GM13976 (cell line): ENCODE results near the gene CSTPP1.
"Not testable (repeated sequence)": the region's sequence is repeated elsewhere in the genome, so short reads cannot be mapped to it uniquely, and the experiment has no call there.

Source experiments
- DNase-seq: peaks from one replicate; pipeline ENCODE4 v3.0.0; 2012; ENCODE audit warnings: low spot score
- CTCF ChIP-seq: IDR thresholded peaks from 2 replicates; pipeline ENCODE4 v1.5.1; 2012; ENCODE audit warnings: borderline replicate concordance, mild to moderate bottlenecking; ENCODE audit not compliant: insufficient read depth; ENCODE audit errors: extremely low read depth, missing control alignments, control extremely low read depth
- in situ Hi-C: fragments of 300-500 bp; cut with MboI; formaldehyde crosslinking; loops from one replicate; pipeline ENCODE4 v1.12.0; 2022; ENCODE audit warnings: low sequenced_read_pairs, mixed read lengths, inconsistent platforms; ENCODE audit not compliant: unreplicated experiment

Gene CSTPP1

DNA sequence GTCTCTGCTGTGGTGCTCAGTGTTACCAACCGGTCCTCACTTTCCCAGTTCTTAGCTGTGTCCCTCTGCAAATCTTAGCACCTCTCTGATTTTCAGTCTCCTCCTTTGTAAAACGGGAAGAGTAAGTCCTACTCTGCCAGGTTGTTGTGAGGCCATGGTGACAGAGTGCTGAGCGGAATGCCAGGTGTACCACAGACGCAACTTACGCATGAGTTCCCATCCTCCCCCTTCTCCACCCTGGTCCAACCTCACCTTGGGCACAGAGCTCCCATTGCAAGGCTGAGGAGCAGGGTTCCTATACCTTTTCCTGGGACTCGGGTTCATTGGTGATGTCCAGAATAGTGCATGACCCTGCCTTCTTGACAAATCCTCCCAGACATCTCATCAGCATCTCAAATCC, 270.9 kb downstream of the CSTPP1 start:
- DNase-seq: no peak
- TF ChIP-seq CTCF: no peak
- in situ Hi-C loops: no loop called here

- in situ Hi-C loops, DNase-seq: not testable (repeated sequence)
These were observed 271.5 kb downstream of the CSTPP1 start for GRCh38 chr11:47208008-47208552.

- DNase-seq: no peak
- in situ Hi-C loops: no loop called here
- no peak for TF ChIP-seq CTCF
These were observed 272.1 kb downstream of the CSTPP1 start for GRCh38 chr11:47208628-47209027.
